Smooth muscle cell (in vitro differentiated cells): ENCODE results near the gene MPST. TPM values are rescaled to one million over a fixed set of nuclear protein-coding genes. Genes with fewer than 3 reads are reported as not detected.

ENCODE experiments used
- DNase-seq: peaks from one replicate; lab custom pipeline; 2025; ENCODE audit not compliant: unreplicated experiment; lab: John Stamatoyannopoulos, UW
- H2AFZ ChIP-seq: fragments of 200-600 bp; sonication (generic); 2 replicates; pipeline ENCODE4 v1.6.0; 2016; ENCODE audit warnings: antibody characterized with exemption, low read depth, mild to moderate bottlenecking
- H3F3A ChIP-seq: fragments of 200-600 bp; sonication (generic); 2 replicates; pipeline ENCODE4 v1.6.0; 2017; ENCODE audit warnings: antibody characterized with exemption, low read depth
- H3K27ac ChIP-seq: fragments of 200-600 bp; sonication (generic); 2 replicates; pipeline ENCODE4 v1.5.1; 2016; ENCODE audit warnings: low read depth, mild to moderate bottlenecking
- H3K27me3 ChIP-seq: fragments of 200-600 bp; sonication (generic); 2 replicates; pipeline ENCODE4 v1.6.1; 2016; ENCODE audit warnings: low read depth, mild to moderate bottlenecking
- H3K36me3 ChIP-seq: fragments of 200-600 bp; sonication (generic); 2 replicates; pipeline ENCODE4 v1.5.1; 2016; ENCODE audit warnings: low read depth
- H3K4me1 ChIP-seq: fragments of 200-600 bp; sonication (generic); 2 replicates; pipeline ENCODE4 v1.5.1; 2016; ENCODE audit warnings: low read depth
- H3K4me2 ChIP-seq: fragments of 200-600 bp; sonication (generic); 2 replicates; pipeline ENCODE4 v1.6.0; 2016; ENCODE audit warnings: mild to moderate bottlenecking
- H3K4me3 ChIP-seq: fragments of 200-600 bp; sonication (generic); 2 replicates; pipeline ENCODE4 v1.5.1; 2016; ENCODE audit warnings: mild to moderate bottlenecking
- H3K79me2 ChIP-seq: fragments of 200-600 bp; sonication (generic); 2 replicates; pipeline ENCODE4 v1.6.0; 2016; ENCODE audit warnings: low read depth, mild to moderate bottlenecking
- H3K9ac ChIP-seq: fragments of 200-600 bp; sonication (generic); 2 replicates; pipeline ENCODE4 v1.6.0; 2016; ENCODE audit warnings: low read depth
- H3K9me3 ChIP-seq: fragments of 200-600 bp; sonication (generic); replicated peaks from 2 replicates; pipeline ENCODE4 v1.5.1; 2016; ENCODE audit warnings: low read depth
- H4K20me1 ChIP-seq: fragments of 200-600 bp; sonication (generic); 2 replicates; pipeline ENCODE4 v1.6.0; 2016; ENCODE audit warnings: low read depth
- WGBS: methylation state at CpG from one replicate; pipeline ENCODE4 v1.1.7; 2016; ENCODE audit warnings: low lambda C conversion rate; 5-methylcytosine and 5-hydroxymethylcytosine counted together
- polyA plus RNA-seq: library from polyadenylated mRNA; unstranded; fragments of >200 nt; fragmentation: Nextera tagmentation; extraction: Ambion mirVana; gene quantifications from 2 replicates; pipeline ENCODE4 v1.2.1, GENCODE V29; 2016
- total RNA-seq: library from RNA; depleted of rRNA; stranded (reverse); fragments of >200 nt; gene quantifications from 2 replicates; pipeline ENCODE4 v1.2.3, GENCODE V29; 2014
- TF ChIP-seq, protein P1 (sequence below): fragments of 200-600 bp; sonication (generic); IDR thresholded peaks from 2 replicates; pipeline ENCODE4 v1.5.1; 2017; ENCODE audit warnings: borderline replicate concordance, mild to moderate bottlenecking, antibody characterized with exemption; ENCODE audit not compliant: insufficient read depth, poor library complexity, severe bottlenecking

MPST gene
- total and polyA plus RNA-seq, 2 experiments from 2014 or later: 49.9 to 119 TPM

DNA sequence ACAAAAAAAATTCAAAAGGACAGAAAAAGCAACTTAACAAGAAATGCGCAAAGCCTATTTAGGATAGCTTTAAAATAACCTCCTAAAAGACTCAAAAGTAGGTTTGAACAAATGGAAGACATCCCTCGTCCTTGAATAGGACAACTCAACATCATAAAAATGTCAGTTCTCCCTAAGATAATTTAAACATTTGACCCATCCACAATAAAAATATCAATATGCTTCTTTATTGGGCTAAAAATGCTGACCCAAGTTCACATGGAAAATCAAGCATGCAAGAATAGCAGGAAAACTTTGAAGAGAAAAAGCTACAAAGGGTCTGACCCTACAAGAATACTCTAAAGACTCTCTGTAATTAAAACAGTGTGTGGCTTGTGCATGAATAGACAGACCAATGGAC is 19.9 kb downstream of the MPST start:
- Histone ChIP-seq H3K27ac (no peak overlapping the region), H3K79me2 (no peaks in the 10 kb centered on the region), H3K36me3 (no peaks in the 10 kb centered on the region), H3F3A (no peaks in the 10 kb centered on the region), H3K9me3 (no peaks in the 10 kb centered on the region), H3K9ac (no peak overlapping the region), H3K4me1 (no peaks in the 10 kb centered on the region), H4K20me1 (no peaks in the 10 kb centered on the region), H3K4me2 (no peak overlapping the region), H3K27me3 (no peaks in the 10 kb centered on the region), H3K4me3 (no peak overlapping the region), H2AFZ (no peak overlapping the region)
- TF ChIP-seq, protein P1, sequence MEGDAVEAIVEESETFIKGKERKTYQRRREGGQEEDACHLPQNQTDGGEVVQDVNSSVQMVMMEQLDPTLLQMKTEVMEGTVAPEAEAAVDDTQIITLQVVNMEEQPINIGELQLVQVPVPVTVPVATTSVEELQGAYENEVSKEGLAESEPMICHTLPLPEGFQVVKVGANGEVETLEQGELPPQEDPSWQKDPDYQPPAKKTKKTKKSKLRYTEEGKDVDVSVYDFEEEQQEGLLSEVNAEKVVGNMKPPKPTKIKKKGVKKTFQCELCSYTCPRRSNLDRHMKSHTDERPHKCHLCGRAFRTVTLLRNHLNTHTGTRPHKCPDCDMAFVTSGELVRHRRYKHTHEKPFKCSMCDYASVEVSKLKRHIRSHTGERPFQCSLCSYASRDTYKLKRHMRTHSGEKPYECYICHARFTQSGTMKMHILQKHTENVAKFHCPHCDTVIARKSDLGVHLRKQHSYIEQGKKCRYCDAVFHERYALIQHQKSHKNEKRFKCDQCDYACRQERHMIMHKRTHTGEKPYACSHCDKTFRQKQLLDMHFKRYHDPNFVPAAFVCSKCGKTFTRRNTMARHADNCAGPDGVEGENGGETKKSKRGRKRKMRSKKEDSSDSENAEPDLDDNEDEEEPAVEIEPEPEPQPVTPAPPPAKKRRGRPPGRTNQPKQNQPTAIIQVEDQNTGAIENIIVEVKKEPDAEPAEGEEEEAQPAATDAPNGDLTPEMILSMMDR: no peak
- 78% methylated on average over 2 of the region's 2 CpGs for WGBS
- no peak for DNase-seq

DNA sequence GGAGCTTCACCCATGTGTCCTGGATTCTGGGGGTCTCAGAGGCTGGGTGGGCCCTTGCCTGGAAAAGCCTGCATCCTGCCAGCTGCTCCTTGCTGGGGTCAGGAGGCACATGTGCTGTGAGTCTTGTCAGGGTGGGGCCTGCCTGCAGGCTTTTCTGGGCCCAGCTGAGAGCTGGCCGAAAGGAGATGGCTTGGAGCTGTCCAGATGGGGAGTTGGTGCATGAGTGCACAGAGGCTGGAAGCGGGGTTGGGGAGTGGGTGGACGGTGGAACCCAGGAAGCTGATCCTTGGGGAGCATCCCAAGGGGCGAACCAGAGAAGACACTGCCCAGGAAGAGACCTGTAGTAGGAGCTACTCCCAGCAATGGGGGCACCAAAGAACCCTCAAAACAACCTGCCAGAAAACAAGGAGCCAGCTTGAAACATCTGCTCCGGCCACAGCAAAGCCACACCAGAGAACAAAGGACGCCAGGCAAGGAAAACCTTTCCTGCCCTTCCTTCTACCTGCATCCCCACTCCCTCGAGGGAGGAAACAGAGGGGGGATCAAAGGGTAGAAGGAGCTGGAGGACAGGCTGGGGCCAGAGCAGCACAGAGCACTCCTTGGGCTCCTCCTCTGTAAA is 23.8 kb downstream of the MPST start:
- Histone ChIP-seq H4K20me1 (no peaks in the 10 kb centered on the region), H3K9me3 (no peaks in the 10 kb centered on the region), H3K79me2 (no peaks in the 10 kb centered on the region), H3K4me2 (no peak overlapping the region), H2AFZ (no peak overlapping the region), H3K36me3 (no peaks in the 10 kb centered on the region), H3K27ac (no peak overlapping the region), H3K27me3 (no peaks in the 10 kb centered on the region), H3K4me1 (no peaks in the 10 kb centered on the region), H3K4me3 (no peak overlapping the region), H3F3A (no peaks in the 10 kb centered on the region), H3K9ac (no peak overlapping the region)
- TF ChIP-seq, protein P1: no peak
- 87% methylated on average over 7 of the region's 7 CpGs for WGBS
- DNase-seq: no peak

DNA sequence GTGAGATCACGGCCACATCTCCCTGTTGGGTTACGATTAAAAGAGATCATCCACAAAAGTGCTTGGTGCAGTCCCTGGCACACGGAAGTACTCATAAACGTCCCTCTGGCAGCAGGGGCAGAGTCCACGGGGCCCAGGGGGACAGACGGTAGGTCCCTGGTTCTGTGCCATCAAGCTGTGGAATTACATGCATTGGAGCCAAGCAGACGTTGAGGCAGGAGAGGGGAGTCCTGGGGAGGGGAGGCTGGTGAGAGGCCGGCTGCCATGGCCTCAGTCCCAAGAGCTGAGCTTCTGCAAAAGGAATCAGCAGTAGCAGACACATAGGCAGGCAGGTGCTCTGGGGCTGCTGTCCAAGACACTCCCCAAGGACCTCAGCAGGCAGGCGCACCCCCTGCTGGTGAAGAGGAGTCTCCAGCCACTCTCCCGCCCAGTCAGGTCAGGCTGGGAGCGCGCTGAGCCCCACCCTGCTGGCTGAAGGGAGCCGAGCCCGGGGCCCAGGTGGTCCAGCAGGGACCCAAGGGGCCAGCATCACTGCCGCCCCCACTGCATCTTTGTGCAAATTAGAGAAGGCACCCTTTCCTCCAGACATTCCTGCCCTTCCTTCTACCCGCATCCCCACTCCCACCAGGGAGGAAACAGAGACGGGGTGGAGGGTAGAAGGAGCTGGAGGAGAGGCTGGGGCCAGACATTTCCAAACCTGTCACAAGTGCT is 24.4 kb downstream of the MPST start:
- H3K79me2 ChIP-seq: no peaks in the 10 kb centered on the region
- no peak for DNase-seq
- no peak overlapping the region for H2AFZ ChIP-seq
- no peaks in the 10 kb centered on the region for H4K20me1 ChIP-seq
- H3K4me2 ChIP-seq: no peak overlapping the region
- no peaks in the 10 kb centered on the region for H3K4me1 ChIP-seq
- no peak overlapping the region for H3K9ac ChIP-seq
- H3K27me3 ChIP-seq: no peaks in the 10 kb centered on the region
- H3K4me3 ChIP-seq: no peak overlapping the region
- 62% methylated on average over 17 of the region's 17 CpGs for WGBS
- TF ChIP-seq, protein P1: peak; percentile 50
- H3K36me3 ChIP-seq: no peaks in the 10 kb centered on the region
- H3K27ac ChIP-seq: no peak overlapping the region
- no peaks in the 10 kb centered on the region for H3F3A ChIP-seq
- no peaks in the 10 kb centered on the region for H3K9me3 ChIP-seq
